Effector CD4-positive, alpha-beta T cell (primary cell): ENCODE results near the gene NTRK1.
A peak's percentile ranks its signal among the peaks of the same experiment; 100 is the strongest.

Source experiments
- DNase-seq: peaks from one replicate; pipeline ENCODE4 v3.0.0-alpha.2; 2020

The NTRK1 gene

DNA sequence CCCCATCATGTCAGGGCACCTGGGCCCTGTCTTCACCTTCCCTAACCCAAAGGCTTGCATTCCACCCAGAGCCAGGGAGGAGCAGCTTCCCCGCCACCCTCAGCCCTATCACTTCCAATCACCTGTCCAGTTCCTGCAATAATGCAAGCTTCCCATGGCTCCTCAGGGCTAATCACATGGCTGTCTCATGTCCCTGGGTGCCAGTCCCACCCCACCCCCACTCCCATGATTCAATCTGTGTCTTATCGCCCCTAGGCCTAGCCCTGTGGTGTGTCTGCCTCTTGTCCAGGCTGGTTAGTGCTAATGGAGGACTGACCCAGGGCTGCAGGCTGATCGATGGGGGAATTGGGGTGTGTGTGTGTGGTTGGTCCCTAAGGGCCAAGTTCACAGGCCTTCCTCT is 21.9 kb downstream of the NTRK1 start:
- DNase-seq: no peak

- no peak for DNase-seq
These were observed 23.3 kb downstream of the NTRK1 start for GRCh38 chr1:156883919-156884318.

DNA sequence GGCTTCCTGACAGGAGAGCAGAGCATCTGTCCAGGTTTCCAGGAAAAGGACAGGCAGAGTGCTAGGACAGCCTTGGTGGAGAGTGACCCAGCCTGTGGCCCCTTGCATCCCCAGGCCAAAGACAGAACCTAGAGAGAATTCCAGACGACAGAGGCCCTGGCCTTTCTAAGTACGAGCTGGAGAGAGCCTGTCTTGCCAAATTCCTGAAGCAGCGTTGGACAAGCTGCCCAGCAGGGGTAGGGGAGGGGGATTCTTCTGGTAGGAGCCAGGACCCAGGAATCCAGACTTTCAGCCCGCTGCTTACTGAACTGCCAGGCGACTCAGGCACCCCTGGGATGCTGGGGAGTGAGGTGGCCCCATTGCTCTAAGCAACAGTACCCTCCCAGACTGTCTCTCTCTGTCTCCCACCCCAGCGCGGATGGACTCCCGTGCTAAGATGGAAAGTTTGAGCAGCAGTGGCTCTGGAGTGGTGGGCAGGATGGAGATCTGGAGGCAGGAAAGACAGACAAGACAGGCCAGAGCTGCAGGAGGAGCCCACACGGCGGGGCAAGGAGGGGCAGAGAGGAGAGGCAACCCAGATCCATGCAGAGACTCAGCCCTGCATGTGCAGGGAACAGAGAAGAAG is 24.0 kb downstream of the NTRK1 start:
- no peak for DNase-seq

GRCh38 chr1:156885314-156885713 is 24.6 kb downstream of the NTRK1 start:
- no peak for DNase-seq

- no peak for DNase-seq
These were observed 25.3 kb downstream of the NTRK1 start for GRCh38 chr1:156885880-156886355.

DNA sequence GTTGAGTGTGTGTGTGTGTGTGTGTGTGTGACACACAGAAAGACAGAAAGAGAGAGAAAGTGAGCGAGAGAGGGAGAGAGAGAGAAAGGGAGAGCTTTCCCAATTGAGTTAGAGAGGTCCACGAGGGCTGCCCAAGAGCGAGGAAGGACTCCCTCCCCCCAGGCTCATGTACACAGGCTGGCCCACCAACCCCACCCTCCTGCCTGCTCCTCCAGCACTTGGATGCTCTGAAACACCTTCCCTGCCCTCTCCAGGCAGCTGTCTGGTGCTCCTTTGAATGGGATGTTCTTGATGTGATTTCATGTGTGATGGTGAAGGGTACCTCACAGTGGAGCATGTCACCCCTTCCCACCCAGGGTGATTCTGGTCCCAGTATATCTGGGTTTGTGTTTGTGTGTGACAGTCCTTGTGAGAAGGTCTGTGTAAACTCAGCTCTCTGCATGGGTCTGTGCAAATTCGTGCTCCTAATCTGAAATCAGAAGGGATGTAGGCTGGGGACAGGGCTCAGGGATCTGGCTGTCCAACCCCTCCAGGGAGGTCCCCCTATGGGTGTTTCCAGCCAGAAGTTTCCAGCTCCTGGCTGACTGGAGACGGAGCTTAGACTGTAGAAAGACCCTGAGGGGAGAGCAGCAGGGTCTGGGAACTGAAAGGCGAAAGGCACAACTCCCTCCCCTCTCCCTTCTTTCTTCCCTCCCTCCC is 26.1 kb downstream of the NTRK1 start:
- no peak for DNase-seq

GRCh38 chr1:156887317-156887716 is 26.7 kb downstream of the NTRK1 start:
- no peak for DNase-seq

DNA sequence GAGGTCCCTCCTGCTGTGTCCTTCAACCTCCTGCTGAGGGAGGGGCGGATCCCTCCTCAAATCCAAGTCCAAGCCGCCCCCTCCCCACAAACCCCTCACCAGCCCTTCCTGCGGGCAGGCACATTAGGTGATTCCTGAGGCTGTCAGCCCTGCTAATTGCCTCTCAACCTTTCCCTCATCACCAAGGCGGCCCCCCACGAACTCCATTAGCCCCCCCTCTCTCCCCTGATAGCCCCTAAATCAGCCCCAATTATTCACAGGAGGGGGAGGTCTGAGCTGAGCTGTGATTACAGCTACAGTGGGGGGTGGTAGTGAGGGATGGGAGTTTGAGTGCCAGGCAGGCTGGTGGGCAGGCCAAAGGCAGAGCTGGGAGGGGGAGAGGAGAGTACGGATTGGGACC is 27.1 kb downstream of the NTRK1 start:
- no peak for DNase-seq

DNA sequence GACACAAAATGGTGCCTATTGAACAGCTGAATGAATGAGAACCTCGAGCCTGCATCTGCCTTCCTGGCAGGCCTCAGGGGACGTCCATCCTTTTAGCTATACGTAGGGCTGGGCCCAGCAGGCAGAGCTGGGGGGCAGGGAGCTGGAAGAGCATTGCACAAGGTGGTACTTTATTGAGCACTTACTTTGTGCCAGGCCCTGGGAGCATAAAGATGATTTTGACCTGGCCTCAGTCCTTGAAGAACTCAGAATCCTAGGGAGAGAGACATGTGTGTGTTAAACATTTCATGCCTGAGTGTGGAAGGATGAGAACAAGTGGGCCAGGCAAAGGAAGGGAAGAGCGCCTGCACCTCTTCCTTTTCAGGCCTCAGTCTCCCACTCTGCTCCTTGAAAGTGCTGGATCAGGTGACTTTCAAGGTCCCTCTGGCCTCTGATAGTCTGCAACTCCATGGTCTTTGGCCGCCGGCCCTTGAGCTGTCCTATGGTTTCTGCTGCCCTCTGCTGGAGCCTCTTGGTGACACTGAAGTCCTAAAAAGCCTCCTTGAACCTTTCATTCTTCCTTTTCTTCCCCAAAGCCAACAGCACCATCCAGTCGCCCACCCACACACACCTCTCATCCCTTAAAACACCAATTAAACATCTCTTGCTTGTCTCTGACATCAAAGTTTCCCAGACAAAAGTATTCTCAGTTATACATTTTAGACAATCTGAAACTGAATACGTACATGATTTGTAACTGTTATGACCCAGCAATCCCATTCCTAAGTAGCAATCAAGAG is 29.3 kb downstream of the NTRK1 start:
- DNase-seq: peak; percentile 45

DNA sequence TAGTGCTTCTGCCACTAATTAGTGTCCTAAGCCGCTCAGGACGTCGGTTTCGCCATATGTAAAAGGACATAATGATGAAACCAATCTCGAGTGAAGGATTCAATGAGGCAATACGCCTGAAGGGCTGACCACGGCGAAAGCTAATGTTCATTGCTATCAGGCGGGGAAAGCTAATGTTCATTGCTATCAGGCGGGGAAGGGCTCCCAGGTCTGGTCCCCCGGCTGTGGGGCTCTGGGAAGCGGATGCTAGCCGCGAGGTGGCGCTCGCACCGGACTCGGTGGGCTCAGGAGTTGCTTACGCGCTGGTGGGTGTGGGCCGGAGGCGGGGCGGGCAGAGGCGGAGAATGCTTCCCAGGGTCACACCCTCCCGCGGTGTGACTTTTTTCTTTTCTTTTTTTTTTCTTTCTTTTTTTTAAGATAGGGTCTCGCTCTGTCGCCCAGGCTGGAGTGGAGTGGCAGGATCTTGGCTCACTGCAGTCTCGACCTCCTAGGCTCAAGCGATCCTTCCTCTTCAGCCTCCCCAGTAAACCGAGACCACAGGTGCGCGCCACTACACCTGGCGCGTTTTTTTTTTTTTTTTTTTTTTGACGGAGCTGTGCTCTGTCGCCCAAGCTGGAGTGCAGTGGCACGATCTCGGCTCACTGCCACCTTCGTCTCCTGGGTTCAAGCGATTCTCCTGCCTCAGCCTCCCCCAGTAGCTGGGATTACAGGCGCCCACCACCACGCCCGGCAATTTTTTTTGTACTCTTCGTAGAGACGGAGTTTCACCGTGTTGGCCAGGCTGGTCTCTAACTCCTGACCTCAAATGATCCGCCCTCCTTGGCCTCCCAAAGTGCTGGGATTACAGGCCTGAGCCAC is 31.8 kb downstream of the NTRK1 start:
- DNase-seq: peak; percentile 74

- DNase-seq: no peak
These were observed 32.6 kb downstream of the NTRK1 start, which contains the start of gene PEAR1 for GRCh38 chr1:156893048-156893953. PEAR1 (plus strand) TSS chr1:156893718; CDS start chr1:156903927, 10,209 bp downstream.

GRCh38 chr1:156894001-156894400 is 33.3 kb downstream of the NTRK1 start:
- no peak for DNase-seq

DNA sequence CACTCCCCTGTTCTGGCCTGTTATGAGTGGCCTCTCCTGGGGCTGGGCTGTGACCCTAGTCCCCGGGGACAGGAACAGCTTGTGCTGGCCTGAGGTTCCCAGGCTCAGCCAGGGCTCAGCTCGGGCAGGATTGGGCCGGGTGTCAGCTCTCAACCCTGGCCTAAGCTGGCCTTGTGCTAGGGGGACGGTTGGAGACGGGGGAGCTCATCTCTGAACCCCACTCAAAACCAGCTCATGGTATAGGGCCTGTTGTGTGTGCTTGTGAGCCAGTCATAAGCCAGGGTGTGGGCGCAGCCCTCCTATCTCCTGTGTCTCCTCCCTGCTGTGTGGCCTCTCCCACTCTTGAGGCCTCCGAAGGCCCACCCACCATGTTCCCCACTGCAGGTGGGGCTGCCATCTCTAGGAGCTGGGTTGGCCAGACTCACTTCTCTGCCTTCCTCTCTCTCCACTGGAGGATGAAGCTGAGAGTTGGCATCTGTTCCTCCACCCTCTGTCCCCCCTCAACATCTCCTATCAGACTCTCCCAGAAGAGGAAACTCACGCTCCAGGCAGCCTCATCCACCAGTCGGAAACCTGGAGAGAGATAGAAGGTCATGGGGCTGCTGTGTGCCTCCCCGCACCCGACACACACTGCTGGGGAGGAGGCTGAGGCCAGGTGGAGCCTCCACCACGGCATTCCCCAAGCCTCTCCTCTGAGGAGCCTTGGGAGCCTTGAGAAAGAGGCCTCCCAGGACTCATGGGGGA is 34.2 kb downstream of the NTRK1 start:
- no peak for DNase-seq

- no peak for DNase-seq
These were observed 34.8 kb downstream of the NTRK1 start for GRCh38 chr1:156895455-156895812.

DNA sequence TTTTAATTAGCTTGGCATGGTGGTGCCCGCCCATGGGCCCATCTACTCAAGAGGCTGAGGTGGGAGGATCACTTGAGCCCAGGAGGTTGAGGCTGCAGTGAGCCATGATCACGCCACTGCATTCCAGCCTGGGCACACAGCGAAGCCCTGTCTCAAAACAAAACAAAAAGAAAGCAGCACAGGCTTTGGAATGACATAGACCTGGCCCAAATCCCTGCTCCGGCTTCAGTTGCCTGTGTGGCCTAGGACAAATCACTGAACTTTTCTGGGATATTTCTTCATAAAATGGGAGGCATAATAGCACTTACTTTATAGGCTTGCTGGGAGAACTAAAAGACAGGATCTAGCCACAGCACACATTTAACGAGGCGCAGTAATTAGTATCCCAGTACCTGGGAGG is 35.3 kb downstream of the NTRK1 start:
- no peak for DNase-seq

- no peak for DNase-seq
These were observed 35.9 kb downstream of the NTRK1 start for GRCh38 chr1:156896490-156897033.

- DNase-seq: no peak
These were observed 36.6 kb downstream of the NTRK1 start for GRCh38 chr1:156897078-156897825.

GRCh38 chr1:156898161-156898566 is 37.5 kb downstream of the NTRK1 start:
- no peak for DNase-seq

DNA sequence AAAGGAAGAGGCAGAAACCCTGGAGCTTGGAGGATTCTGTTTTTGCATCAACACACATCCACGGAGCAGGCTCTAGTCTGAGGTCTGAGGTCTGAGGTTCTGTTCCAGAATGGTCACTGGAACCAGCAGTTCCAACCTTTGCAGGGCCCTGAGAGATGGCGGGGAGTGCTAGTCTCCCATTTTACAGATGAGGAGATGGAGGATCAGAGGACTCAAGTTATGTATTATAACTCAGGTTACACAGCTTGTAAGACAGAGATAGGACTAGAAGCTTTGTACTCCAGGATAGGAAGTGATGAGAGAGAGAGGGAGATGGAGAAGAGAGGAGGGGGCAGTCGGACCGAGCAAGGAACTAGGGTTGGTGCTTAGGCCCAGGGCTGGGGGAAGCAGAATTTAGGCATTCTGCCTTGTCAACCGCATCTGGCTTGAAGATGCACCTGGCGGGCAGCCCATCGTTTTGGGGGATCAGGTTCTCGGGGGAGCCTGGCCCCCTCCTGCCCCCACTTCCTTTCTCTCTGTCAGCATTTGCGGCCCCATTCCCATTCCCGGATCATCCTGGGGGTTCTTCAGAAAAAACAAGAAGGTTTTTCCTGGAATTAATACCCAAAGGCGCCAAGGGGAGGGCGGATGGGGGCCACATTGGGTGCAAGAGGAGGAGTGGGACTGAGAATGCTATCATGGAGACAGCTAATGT is 38.5 kb downstream of the NTRK1 start:
- no peak for DNase-seq
